Lower lobe of right lung (tissue), 2 donors: Measurements from ENCODE around the gene IQCM. TPM values are rescaled to one million over a fixed set of nuclear protein-coding genes. Genes with fewer than 3 reads are reported as not detected.

Source experiments
- ATAC-seq, 2 donors: fragments of 200-7000 bp; cut with Tn5 transposase; one replicate each; pipeline ENCODE4 v1.9.1; 2020 to 2022; ENCODE audit warnings: mild to moderate bottlenecking in 2 of 2, moderate library complexity in 2 of 2
- DNase-seq: peaks from one replicate; pipeline ENCODE4 v3.0.0-alpha.2; 2020
- H3K27ac ChIP-seq: fragments of 200-600 bp; one replicate; pipeline ENCODE4 v1.8.0; 2022
- H3K27me3 ChIP-seq: fragments of 200-600 bp; one replicate; pipeline ENCODE4 v1.8.0; 2022; ENCODE audit warnings: low read depth
- H3K36me3 ChIP-seq: fragments of 200-600 bp; one replicate; pipeline ENCODE4 v1.8.0; 2022; ENCODE audit warnings: mild to moderate bottlenecking
- H3K4me1 ChIP-seq: fragments of 200-600 bp; one replicate; pipeline ENCODE4 v1.8.0; 2022
- H3K4me3 ChIP-seq: fragments of 200-600 bp; one replicate; pipeline ENCODE4 v1.8.0; 2022; ENCODE audit warnings: mild to moderate bottlenecking
- H3K9me3 ChIP-seq: fragments of 200-600 bp; one replicate; pipeline ENCODE4 v1.8.0; 2022
- CTCF ChIP-seq: fragments of 200-600 bp; IDR thresholded peaks from one replicate; pipeline ENCODE4 v1.8.0; 2022; ENCODE audit warnings: antibody characterized with exemption, mild to moderate bottlenecking
- intact Hi-C: fragments of 100-400 bp; cut with DNase I; formaldehyde crosslinking; loops from one replicate; pipeline ENCODE4 v1.11.0; 2022
- total RNA-seq: library from RNA; stranded (reverse); fragmentation: NEBNext Ultra II Directional; extraction: Animal tissue kit (Norgen Biotek cat#: 25700); gene quantifications from one replicate; pipeline ENCODE4 v1.2.1, GENCODE V29; 2021
- donor health status: DM: no; HTN: yes; CAD: no; lungs with severe emphysema.

The IQCM gene
- total RNA-seq, 1 donor from 2014 or later, result not detected

GRCh38 chr4:149754526-149754925 is 61.1 kb downstream of the IQCM start:
- no peak for DNase-seq

GRCh38 chr4:149752729-149753128 is 62.9 kb downstream of the IQCM start:
- Histone ChIP-seq H3K36me3 (no peaks in the 10 kb centered on the region), H3K9me3 (no peaks in the 10 kb centered on the region), H3K4me3 (no peak overlapping the region), H3K27me3 (no peaks in the 10 kb centered on the region), H3K27ac (no peak overlapping the region), H3K4me1 (no peaks in the 10 kb centered on the region)
- no peak for ATAC-seq
- no peak for DNase-seq
- intact Hi-C loops, result no loop called here
- TF ChIP-seq CTCF, result no peak

More at GRCh38 chr4:149754526-149754925, 61.1 kb downstream of the IQCM start:
- no peaks in the 10 kb centered on the region for H3K27me3 ChIP-seq
- H3K4me1 ChIP-seq, result no peaks in the 10 kb centered on the region
- TF ChIP-seq CTCF, result no peak
- no peak for ATAC-seq
- H3K9me3 ChIP-seq, result no peaks in the 10 kb centered on the region
- no peak overlapping the region for H3K27ac ChIP-seq
- intact Hi-C loops, result no loop called here
- no peaks in the 10 kb centered on the region for H3K36me3 ChIP-seq
- no peak overlapping the region for H3K4me3 ChIP-seq

GRCh38 chr4:149751174-149751573 is 64.5 kb downstream of the IQCM start:
- Histone ChIP-seq H3K27me3 (no peaks in the 10 kb centered on the region), H3K9me3 (no peaks in the 10 kb centered on the region), H3K36me3 (no peaks in the 10 kb centered on the region), H3K27ac (no peak overlapping the region), H3K4me3 (no peak overlapping the region), H3K4me1 (no peaks in the 10 kb centered on the region)
- no peak for ATAC-seq
- intact Hi-C loops, result no loop called here
- no peak for TF ChIP-seq CTCF
- no peak for DNase-seq

- intact Hi-C loops, result no loop called here
- no peak overlapping the region for H3K4me3 ChIP-seq
- no peak for DNase-seq
- H3K27ac ChIP-seq, result no peak overlapping the region
- no peak for ATAC-seq
- H3K36me3 ChIP-seq, result no peaks in the 10 kb centered on the region
- no peaks in the 10 kb centered on the region for H3K27me3 ChIP-seq
- H3K9me3 ChIP-seq, result no peaks in the 10 kb centered on the region
- TF ChIP-seq CTCF, result no peak
- no peaks in the 10 kb centered on the region for H3K4me1 ChIP-seq
Observed at GRCh38 chr4:149749784-149750183, 65.9 kb downstream of the IQCM start.

GRCh38 chr4:149747646-149748045 is 68.0 kb downstream of the IQCM start:
- H3K4me3 ChIP-seq, result no peak overlapping the region
- H3K27ac ChIP-seq, result no peak overlapping the region
- DNase-seq (no peak), ATAC-seq (no peak)
- H3K27me3 ChIP-seq, result no peaks in the 10 kb centered on the region
- H3K9me3 ChIP-seq, result no peaks in the 10 kb centered on the region
- TF ChIP-seq CTCF, result no peak
- H3K36me3 ChIP-seq, result no peaks in the 10 kb centered on the region
- no peaks in the 10 kb centered on the region for H3K4me1 ChIP-seq
- intact Hi-C loops, result no loop called here

- no peaks in the 10 kb centered on the region for H3K27me3 ChIP-seq
- H3K36me3 ChIP-seq, result no peaks in the 10 kb centered on the region
- H3K4me3 ChIP-seq, result no peak overlapping the region
- intact Hi-C loops, result no loop called here
- TF ChIP-seq CTCF, result no peak
- ATAC-seq (no peak), DNase-seq (no peak)
- H3K27ac ChIP-seq, result no peak overlapping the region
- H3K4me1 ChIP-seq, result no peaks in the 10 kb centered on the region
- no peaks in the 10 kb centered on the region for H3K9me3 ChIP-seq
Observed at GRCh38 chr4:149746276-149746675, 69.4 kb downstream of the IQCM start.
